NCI-H524 (cell line): Measurements from ENCODE around the gene LCN15.
"Not testable (repeated sequence)": the region's sequence is repeated elsewhere in the genome, so short reads cannot be mapped to it uniquely, and the experiment has no call there.

Experiments used
- DNase-seq, 2 experiments: peaks; one replicate each; lab custom pipeline; 2025; lab: John Stamatoyannopoulos, UW

Gene LCN15

DNA sequence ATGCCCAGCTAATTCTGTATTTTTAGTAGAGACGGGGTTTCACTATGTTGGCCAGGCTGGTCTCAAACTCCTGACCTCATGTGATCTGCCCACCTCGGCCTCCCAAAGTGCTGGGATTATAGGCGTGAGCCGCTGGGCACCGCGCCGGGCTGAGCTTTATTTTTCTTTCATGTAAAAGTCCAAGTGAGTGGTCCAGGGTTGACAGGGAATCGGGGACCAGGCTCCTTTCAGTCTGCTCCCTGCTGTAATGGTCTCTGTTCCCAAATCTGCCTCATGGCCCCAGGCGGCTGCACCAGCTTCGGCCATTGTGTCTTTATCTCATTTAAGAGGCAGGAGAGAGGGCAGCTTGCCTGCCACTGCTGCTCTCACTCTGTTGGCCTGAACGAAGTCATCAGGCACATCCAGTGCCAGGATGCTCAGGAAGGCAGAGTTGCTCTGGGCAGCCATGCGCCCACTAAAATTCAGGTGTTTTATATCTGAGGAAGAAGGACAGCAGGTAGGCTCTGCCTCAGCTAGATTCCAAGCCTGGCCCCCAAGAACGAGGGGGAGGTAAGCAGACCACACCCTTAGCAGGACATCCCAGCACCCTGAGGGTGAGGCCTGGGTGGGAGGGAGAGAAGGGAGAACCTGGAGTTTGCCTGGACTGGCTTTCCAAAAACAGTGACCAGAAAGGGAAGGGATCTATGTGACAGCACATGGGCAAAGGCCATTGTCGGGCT lies 30.1 kb upstream of the LCN15 start:
- DNase-seq, result no peak

DNA sequence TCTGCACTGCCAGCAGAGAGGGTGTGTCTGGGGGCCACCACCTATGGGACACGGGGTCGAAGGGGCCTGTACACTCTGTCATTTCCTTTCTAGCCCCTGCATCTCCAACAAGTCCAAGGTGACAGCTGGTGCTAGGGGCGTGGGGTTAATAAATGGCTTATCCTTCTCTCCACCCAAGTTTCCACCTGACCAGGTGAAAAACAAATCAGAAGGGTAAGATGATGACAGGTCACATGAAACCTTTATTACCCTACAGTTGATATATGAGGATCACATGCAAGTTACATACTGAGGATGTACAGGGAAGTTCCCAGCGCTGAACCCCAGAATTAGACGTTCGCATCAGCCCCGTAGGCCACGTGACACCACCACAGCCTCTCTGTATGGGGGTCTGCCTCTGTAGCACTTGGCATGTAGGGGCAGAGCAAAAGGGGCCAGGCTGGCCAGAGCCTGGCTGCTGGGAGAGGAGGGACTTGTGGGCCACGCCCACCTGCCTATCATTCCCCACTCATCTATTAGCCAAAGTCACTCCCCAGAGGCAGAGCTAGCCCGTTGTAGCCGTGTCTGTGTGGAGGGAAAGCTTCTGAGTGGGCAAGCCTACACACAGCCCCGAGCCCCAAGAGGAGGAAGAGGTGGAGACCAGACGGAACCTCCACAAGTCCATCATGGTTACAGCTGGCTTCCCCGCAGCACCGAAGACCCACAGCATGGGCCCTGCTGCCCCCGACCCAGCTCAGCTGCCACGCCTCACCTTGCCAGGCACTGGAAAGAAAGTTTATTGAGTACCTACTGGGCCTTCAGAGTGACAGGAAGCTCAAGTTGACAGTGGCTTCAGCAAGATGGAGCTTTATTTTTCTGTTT lies 29.0 kb upstream of the LCN15 start:
- peak in 1 of 2 experiments; percentile 30 for DNase-seq

DNA sequence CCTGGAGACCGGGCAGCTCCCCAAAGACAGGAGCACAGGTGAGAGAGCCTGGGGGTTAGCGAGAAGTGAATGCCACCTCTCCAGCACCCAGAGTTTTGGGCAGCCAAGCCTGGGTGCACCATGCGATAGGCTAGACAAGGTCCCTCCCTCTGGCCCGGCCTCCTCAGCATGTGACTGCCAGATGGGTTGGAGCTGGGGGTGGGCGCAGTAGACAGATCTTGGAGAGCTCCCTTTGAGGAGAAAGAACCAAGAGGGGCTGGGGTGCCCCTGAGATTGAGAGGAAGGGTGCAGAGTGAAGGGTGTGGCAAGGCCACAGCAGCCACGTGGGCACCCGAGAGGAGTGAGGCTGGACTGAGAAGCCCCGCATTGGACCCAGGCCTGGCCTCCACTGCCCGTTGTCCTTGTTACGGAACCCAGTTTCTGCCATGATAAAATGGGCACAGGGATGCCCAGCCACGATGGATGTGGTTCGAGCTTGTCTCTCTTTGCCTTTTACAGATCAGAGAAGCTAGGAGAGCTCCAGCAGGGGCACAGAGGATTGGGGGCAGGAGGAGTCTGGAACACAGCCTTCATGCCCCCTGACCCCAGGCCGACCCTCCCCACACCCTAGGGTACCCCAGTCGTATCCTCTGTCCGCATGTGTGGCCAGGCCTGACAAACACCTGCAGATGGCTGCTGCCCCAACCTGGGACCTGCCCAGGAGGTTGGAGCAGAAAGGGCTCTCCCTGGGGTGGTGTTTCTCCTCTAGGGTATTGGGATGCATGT lies 28.2 kb upstream of the LCN15 start:
- DNase-seq, result no peak

DNA sequence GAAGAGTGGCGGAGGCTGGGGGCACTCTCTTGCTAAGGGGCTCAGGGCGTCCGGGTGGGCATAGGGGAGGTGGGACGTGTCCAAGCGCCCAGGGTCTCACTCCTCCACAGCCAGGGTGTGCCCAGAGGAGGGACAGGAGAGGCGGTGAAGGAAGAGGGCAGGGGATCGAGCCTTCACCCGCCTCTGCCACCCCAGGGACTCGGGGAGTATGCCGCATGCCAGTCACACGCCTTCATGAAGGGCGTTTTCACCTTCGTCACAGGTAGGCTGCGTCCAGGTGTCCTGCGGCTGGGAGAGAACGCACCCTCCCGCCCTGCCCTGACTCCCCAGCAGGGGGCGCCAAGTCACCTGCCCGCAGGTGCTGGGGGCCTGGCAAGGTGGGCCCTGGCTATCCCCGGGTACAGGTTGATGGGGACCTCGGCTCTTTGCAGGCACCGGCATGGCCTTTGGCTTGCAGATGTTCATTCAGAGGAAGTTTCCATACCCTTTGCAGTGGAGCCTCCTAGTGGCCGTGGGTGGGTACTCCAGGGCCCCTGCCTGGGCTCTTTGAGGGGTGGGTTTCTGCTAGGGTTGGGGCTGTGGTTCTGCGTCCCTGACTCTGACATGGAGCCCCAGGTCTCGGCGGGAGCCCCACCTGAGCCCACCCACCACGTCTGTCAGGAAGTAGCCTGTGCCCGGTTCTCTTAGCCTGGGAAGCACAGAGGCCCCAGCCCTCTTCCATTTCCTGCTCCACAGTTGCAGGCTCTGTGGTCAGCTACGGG lies 27.4 kb upstream of the LCN15 start:
- peak in 1 of 2 experiments; percentile 63 for DNase-seq

DNA sequence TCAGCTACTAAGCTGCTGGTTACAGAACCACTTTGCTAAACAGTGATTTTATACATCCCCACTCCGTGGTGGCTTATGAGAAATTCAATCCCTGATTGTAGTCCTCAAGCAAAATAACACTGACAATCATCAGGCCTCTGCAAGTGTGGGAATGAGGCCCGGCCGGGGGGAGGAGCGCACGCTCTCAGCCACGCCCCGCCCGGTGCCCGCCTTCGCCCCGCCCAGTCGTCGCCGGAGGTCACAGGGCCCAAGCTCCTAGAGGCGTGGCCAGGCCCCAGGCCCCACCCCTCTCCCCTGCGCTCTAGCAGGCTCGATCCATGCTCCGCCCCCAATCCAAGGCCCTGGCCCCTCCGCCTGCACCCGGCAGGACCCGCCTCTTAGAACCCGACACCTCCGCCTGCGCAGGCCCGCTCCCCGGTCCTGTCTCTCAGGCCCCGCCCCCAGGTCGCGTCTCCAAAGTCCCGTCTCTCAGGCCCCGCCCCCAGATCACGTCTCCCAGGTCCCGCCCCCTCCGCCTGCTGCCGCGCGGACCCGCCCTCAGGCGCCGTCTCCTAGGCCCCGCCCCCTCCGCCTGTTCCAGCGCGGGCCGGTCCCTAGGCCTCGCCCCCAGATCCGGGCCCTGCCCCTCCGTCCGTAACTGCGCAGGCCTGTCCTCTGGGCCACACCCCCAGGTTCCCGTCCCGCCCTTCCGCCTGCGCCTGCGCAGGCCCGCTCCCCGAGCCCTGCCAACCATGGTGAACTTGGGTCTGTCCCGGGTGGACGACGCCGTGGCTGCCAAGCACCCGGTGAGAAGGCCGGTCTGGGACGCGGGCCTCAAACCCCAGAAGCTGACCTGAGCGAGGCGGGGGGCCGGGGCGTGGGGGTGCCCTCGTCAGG lies 26.6 kb upstream of the LCN15 start, which contains the start of gene TMEM141:
TSS of gene TMEM141 (plus strand) at position 705 of the 876 bp plus-strand sequence. CDS start at position 732, 27 bp downstream.
- DNase-seq, result peak; percentile 99 to 100

DNA sequence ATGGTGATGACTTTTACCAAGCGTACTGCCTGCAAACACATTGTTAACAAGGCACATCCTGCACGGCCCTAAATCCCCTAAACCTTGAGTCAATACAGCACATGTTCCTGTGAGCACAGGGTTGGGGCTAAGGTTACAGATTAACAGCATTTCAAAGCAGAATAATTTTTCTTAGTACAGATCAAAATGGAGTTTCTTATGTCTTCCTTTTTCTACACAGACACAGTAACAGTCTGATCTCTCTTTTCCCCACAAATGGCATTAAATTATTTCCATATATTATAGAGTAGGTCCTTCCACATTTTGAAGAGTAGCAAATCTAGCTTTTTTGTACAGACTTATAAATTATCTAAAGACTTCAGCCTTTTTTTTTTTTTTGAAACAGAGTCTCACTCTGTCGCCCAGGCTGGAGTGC lies 25.2 kb upstream of the LCN15 start:
- DNase-seq, result peak in 1 of 2 experiments; percentile 82

DNA sequence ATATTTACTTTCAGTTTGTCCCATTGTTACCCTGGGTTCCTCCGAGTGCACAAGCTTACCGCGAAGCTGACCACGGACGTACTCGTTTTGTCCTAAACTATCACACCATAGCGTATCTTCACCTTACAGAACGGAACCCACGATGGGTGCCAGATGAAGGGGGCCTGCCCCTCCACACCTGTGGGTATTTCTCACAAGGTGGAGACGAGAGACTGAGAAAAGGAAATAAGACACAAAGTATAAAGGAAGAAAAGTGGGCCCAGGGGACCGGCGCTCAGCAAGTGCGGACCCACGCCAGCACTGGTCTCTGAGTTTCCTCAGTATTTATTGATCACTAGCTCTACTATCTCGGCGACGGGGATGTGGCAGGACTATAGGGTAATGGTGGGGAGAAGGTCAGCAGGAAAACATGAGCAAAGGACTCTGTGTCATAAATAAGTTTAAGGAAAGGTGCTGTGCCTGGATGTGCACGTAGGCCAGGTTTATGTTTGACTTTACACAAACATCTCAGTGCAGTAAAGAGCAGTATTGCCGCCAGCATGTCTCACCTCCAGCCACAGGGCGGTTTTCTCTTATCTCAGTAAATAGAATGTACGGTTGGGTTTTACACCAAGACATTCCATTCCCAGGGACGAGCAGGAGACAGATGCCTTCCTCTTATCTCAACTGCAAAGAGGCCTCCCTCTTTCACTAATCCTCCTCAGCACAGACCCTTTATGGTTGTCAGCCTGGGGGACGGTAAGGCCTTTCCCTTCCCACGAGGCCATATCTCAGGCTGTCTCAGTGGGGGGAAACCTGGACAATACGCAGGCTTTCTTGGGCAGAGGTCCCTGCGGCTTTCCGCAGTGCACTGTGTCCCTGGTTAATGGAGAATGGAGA lies 24.6 kb upstream of the LCN15 start:
- peak; percentile 62 to 82 for DNase-seq

DNA sequence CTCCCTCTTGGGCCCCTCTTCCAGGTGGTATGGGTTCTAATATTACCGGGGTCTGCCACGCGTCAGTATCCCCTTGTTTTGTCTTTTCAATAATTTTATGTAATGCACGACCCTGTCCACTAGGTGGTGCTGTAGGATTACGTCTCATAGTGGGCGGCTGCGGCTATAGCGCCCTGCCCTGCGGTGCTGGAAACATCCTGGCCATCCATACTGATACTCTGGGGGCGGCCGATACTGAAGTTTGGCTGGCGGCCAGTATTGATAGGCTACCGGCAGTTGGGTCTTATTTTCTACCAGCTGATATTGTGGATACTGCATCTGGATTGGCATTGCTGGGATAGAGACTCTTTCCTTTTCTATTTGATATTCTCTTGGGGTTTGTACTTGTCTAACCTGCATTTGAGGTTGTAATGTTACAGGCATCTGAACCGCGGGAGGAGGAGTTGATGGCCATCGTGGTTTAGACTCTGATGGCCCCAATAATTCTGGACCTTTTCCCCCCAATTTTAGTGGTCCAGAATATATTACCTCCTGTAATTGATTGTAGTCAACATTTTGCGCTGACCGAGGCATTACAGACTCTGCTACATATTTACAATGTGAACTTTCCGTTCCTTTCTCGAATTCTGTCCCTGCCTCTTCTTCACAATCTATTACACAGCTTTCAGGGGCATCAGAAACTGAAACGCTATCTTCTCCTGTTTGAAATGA lies 23.5 kb upstream of the LCN15 start:
- DNase-seq, result peak; percentile 78 to 86

DNA sequence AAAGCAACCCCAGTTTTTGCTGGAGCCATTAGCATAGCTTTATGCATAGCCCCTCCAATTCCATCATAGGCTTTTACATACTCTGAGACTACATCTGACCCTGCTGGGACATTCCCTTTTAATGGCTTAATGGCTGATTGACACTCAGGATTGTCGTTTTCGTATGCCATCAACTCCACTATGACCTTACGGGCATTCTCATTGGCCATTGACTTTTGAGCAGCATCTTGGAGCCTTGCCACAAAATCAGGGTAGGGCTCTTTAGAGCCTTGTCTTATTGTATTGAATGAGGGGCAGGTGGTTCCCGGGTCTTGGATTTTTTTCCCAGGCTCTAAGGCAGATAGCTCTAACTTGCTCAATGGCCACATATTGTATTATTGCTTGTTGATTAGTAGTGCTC lies 22.7 kb upstream of the LCN15 start:
- DNase-seq, result peak in 1 of 2 experiments; percentile 25

DNA sequence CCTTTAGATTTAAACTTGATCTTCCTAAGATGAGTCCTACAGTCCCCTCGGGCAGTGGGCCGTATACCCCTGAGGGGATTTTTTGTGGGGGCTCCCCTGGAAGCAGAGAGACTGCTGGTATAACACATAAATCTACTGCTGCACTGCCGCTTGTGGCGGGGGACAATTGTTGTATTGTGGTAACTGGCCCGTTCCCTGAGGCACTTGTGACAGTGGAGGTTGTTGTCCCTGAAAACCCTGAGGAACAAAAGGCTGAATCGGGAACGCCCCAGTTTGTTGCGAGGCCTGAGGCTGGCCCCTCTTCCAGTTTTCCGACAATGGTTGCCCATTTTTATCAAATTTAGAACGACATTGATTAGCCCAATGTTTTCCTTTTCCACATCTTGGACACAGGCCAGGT lies 22.1 kb upstream of the LCN15 start:
- DNase-seq, result no peak

DNA sequence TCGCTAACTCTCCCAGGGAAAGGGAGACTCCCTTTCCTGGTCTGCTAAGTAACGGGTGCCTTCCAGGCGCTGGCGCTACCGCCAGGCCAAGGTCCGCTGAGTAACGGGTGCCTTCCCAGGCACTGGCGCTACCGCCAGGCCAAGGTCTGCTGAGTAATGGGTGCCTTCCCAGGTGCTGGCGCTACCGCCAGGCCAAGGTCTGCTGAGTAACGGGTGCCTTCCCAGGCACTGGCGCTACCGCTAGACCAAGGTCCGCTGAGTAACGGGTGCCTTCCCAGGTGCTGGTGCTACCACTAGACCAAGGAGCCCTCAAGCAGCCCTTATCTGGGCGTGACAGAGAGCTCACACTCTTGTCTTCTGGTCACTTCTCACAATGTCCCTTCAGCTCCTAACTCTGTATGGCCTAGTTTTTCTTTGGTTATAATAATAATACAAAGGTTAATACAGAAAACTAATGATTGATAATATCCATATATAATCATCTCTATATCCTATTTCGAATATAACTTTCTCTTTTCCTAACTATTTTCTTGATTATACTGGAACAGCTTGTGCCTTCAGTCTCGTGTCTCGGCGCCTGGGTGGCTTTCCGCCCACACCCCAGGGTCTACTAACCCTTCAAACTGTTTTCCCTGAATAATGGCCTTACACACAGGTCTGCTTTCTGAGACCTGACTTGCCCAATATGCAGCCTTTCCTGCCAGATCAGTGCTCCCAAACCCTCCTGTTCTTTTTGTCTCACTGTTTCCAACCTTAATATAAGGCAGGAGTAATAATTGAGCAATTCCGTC lies 21.4 kb upstream of the LCN15 start:
- not testable (repeated sequence) for DNase-seq

DNA sequence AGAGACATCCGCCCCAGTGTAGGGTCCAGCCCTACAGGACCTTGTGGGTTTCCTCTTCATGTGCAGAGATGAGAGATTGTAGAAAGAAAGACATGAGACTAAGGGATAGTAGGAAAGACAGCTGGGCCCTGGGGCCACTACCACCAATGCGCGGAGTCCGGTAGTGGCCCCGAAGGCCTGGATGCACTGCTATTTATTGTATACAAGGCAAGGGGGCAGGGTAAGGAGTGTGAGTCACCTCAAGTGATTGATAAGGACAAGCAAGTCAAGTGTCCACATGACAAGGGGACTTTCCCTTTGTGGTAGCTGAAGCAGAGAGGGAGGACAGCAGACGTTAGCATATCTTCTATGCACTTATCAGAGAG lies 20.7 kb upstream of the LCN15 start:
- DNase-seq, result no peak

DNA sequence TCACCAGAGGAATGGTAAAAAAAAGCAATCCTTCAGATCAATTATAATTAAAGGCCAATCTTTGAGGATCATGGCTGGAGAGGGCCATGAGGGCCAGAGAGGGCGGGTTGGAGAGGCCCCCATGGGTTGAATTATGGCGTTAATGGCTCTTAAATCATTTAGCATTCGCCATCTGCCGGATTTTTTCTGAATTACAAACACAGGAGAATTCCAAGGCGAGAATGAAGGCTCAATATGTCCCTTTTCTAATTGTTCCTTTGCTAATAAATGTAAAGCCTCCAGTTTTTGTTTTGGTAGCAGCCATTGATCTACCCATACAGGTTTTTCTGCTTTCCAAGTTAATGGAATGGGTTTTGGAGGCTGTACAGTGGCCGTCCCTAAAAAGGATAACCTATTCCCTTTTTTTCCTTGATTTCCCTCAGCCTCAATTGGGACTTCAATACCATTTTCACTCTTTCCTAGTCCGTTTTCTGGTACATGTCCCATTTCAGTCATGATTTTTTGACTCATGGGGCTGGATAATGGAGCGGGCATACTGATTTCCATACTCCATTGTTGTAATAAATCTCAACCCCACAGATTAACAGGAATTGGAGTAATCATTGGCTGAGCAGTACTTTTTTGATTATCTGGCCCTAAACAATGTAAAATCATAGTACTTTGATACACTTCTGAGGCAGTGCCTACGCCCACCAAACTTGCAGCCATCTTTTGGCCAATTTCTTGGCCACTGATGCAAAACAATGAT lies 20.1 kb upstream of the LCN15 start:
- peak in 1 of 2 experiments; percentile 79 for DNase-seq

DNA sequence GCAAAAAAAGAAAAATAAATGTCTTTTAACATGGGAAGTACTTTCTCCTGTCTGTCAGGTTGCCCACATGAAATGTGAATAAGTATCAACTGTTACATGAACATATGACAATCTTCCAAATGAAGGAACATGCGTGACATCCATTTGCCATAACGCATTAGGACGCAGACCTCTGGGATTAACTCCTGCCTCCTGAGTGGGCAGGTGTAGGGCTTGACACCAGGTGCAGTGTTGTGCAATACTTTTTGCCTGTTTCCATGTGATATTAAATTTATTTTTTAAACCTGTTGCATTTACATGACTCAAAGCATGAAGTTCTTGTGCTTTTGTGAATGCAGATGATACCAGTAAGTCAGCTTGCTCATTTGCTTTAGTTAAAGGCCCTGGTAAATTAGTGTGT lies 18.1 kb upstream of the LCN15 start:
- no peak for DNase-seq

DNA sequence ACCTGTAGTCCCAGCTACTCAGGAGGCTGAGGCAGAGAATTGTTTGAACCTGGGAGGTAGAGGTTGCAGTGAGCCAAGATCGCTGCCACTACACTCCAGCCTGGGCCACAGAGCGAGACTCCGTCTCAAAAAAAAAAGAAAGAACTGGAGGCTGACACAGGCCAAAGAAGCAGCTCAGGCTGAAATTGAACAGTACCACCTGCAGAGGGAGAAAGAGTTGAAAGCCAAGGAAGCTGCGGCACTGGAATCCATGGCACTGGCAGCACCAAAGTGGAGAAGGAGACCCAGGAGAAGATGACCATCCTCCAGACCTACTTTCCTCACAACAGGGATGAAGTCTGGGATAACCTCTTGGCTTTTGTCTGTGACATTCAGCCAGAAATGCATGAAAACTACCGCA lies 15.5 kb upstream of the LCN15 start:
- no peak for DNase-seq

DNA sequence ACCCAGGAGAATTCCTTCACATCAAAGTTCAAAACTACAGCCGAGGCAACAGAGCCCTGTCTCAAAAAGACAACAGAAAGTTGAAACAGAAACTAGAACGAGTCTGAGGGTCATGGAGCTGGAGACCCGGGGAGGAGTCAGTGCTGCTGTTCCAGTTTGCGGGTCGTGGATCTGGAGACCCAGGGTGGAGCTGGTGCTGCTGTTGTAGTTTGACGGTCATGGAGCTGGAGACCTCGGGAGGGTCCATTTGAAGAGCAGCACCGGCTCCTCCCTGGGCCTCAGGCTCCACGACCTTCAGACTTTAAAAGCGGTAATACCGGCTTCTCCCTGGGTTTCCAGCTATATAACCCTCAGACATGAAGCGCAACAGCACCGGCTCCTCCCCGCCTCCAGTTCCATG lies 13.0 kb upstream of the LCN15 start:
- DNase-seq, result no peak

DNA sequence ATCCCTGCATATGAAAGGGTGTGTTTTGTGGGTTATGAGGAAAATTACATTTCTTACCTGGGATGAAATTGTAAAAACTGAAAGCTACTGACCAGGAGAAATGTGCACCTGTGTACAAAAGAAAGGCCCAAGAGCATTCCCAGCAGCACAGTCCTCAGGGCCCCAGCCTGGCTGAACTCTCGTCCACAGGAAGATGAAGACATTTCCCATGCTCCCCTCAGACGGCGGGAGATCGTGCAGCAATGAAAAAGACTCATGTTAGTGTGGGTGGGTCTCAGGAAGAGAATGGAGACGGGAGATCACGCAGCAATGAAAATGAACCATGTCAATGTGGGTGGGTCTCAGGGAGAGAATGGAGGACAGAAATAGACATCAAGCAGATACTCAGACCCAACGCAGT lies 12.6 kb upstream of the LCN15 start:
- DNase-seq, result no peak
